ENCODE results near the gene SYT13. TPM values are rescaled to one million over a fixed set of nuclear protein-coding genes. Genes with fewer than 3 reads are reported as not detected.

Gene SYT13
- total RNA-seq, 1 experiment from 2014 or later, result 9.4 TPM

DNA sequence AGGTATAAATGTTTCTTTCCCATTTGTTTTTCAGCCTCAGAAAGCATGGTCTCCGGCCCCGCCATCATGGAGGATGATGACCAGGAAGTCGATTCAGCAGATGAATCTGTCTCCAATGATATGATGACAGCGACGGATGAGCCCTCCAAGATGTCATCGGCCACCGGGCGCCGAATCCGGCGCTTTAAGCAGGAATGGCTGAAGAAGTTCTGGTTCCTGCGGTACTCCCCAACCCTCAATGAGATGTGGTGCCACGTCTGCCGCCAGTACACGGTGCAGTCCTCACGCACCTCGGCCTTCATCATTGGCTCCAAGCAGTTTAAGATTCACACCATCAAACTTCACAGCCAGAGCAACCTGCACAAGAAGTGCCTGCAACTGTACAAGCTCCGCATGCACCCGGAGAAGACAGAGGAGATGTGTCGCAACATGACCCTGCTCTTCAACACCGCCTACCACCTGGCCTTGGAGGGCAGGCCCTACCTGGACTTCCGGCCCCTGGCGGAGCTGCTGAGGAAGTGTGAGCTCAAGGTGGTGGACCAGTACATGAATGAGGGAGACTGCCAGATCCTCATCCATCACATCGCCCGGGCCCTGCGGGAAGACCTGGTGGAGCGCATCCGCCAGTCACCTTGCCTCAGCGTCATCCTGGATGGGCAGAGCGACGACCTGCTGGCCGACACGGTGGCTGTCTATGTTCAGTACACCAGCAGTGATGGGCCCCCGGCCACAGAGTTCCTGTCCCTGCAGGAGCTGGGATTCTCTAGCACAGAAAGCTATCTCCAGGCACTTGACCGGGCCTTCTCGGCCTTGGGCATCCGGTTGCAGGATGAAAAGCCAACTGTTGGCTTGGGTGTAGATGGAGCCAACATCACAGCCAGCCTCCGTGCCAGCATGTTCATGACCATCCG, 59.9 kb downstream of the SYT13 start:
- peaks cover 2% of the 10 kb centered on the region for H3K36me3 ChIP-seq (ENCODE audit: control insufficient read depth, insufficient read depth, low read length)
- H3K36me3 Mint-ChIP-seq (ENCODE audit: insufficient read depth, unreplicated experiment), result peaks cover 7% of the 10 kb centered on the region
- no peaks in the 10 kb centered on the region for H3K27me3 Mint-ChIP-seq (ENCODE audit: insufficient read depth, unreplicated experiment)
- no peaks in the 10 kb centered on the region for H3K9me3 ChIP-seq
- H3K27ac Mint-ChIP-seq (ENCODE audit: unreplicated experiment), result no peak overlapping the region
- no peaks in the 10 kb centered on the region for H3K4me1 Mint-ChIP-seq (ENCODE audit: low read depth, unreplicated experiment)
- no peak overlapping the region for H3K4me3 Mint-ChIP-seq (ENCODE audit: unreplicated experiment)
- H3K9me3 Mint-ChIP-seq (ENCODE audit: unreplicated experiment), result no peaks in the 10 kb centered on the region
- no peak overlapping the region for H3K4me3 ChIP-seq (ENCODE audit: low read depth, low read length)
- H3K27me3 ChIP-seq (replicated peaks; ENCODE audit: control insufficient read depth, insufficient read depth, low read length), result no peaks in the 10 kb centered on the region
- DNase-seq, result no peak
- CTCF ChIA-PET, result interaction anchor here (0.5 kb wide), 1 partner anchor 152 kb away, joined by 4 read pairs; no protein-coding TSS in a partner anchor
- TF ChIP-seq, protein P1, sequence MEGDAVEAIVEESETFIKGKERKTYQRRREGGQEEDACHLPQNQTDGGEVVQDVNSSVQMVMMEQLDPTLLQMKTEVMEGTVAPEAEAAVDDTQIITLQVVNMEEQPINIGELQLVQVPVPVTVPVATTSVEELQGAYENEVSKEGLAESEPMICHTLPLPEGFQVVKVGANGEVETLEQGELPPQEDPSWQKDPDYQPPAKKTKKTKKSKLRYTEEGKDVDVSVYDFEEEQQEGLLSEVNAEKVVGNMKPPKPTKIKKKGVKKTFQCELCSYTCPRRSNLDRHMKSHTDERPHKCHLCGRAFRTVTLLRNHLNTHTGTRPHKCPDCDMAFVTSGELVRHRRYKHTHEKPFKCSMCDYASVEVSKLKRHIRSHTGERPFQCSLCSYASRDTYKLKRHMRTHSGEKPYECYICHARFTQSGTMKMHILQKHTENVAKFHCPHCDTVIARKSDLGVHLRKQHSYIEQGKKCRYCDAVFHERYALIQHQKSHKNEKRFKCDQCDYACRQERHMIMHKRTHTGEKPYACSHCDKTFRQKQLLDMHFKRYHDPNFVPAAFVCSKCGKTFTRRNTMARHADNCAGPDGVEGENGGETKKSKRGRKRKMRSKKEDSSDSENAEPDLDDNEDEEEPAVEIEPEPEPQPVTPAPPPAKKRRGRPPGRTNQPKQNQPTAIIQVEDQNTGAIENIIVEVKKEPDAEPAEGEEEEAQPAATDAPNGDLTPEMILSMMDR (IDR thresholded peaks at IDR 0.05; ENCODE audit: insufficient read depth in 1 of 2, low read depth in 1 of 2, low read length in 1 of 2, severe bottlenecking in 1 of 2, unreplicated experiment in 1 of 2), result no peak
- BruUV-seq (replicated peaks), result no TSS peak
- H3K4me1 ChIP-seq, result no peaks in the 10 kb centered on the region
- intact Hi-C loops (cut with micrococcal nuclease; ENCODE audit: unreplicated experiment), result no loop called here
- POLR2A ChIA-PET, result no interaction called here

- Mint-ChIP-seq H3K9me3 (ENCODE audit: unreplicated experiment) (no peaks in the 10 kb centered on the region), H3K27me3 (ENCODE audit: insufficient read depth, unreplicated experiment) (no peaks in the 10 kb centered on the region), H3K4me1 (ENCODE audit: low read depth, unreplicated experiment) (no peaks in the 10 kb centered on the region), H3K4me3 (ENCODE audit: unreplicated experiment) (no peak overlapping the region), H3K36me3 (ENCODE audit: insufficient read depth, unreplicated experiment) (peaks cover 7% of the 10 kb centered on the region), H3K27ac (ENCODE audit: unreplicated experiment) (no peak overlapping the region)
- ChIA-PET CTCF (no interaction called here), POLR2A (no interaction called here)
- H3K9me3 ChIP-seq, result no peaks in the 10 kb centered on the region
- no peaks in the 10 kb centered on the region for H3K4me1 ChIP-seq
- intact Hi-C loops (cut with micrococcal nuclease; ENCODE audit: unreplicated experiment), result no loop called here
- TF ChIP-seq, protein P1 (IDR thresholded peaks at IDR 0.05; ENCODE audit: insufficient read depth in 1 of 2, low read depth in 1 of 2, low read length in 1 of 2, severe bottlenecking in 1 of 2, unreplicated experiment in 1 of 2), result no peak
- H3K4me3 ChIP-seq (ENCODE audit: low read depth, low read length), result no peak overlapping the region
- H3K27me3 ChIP-seq (replicated peaks; ENCODE audit: control insufficient read depth, insufficient read depth, low read length), result no peaks in the 10 kb centered on the region
- peaks cover 2% of the 10 kb centered on the region for H3K36me3 ChIP-seq (ENCODE audit: control insufficient read depth, insufficient read depth, low read length)
- no TSS peak for BruUV-seq (replicated peaks)
- no peak for DNase-seq
These were observed 60.9 kb downstream of the SYT13 start for GRCh38 chr11:45225277-45225676.

GRCh38 chr11:45224766-45225165, 61.4 kb downstream of the SYT13 start:
- Mint-ChIP-seq H3K4me1 (ENCODE audit: low read depth, unreplicated experiment) (no peaks in the 10 kb centered on the region), H3K9me3 (ENCODE audit: unreplicated experiment) (no peaks in the 10 kb centered on the region), H3K27ac (ENCODE audit: unreplicated experiment) (no peak overlapping the region), H3K27me3 (ENCODE audit: insufficient read depth, unreplicated experiment) (no peaks in the 10 kb centered on the region), H3K4me3 (ENCODE audit: unreplicated experiment) (no peak overlapping the region), H3K36me3 (ENCODE audit: insufficient read depth, unreplicated experiment) (peaks cover 7% of the 10 kb centered on the region)
- TF ChIP-seq, protein P1 (IDR thresholded peaks at IDR 0.05; ENCODE audit: insufficient read depth in 1 of 2, low read depth in 1 of 2, low read length in 1 of 2, severe bottlenecking in 1 of 2, unreplicated experiment in 1 of 2), result no peak
- DNase-seq, result no peak
- no peaks in the 10 kb centered on the region for H3K27me3 ChIP-seq (replicated peaks; ENCODE audit: control insufficient read depth, insufficient read depth, low read length)
- intact Hi-C loops (cut with micrococcal nuclease; ENCODE audit: unreplicated experiment), result no loop called here
- H3K4me3 ChIP-seq (ENCODE audit: low read depth, low read length), result no peak overlapping the region
- no TSS peak for BruUV-seq (replicated peaks)
- H3K36me3 ChIP-seq (ENCODE audit: control insufficient read depth, insufficient read depth, low read length), result peaks cover 2% of the 10 kb centered on the region
- no peaks in the 10 kb centered on the region for H3K9me3 ChIP-seq
- CTCF ChIA-PET, result no interaction called here
- H3K4me1 ChIP-seq, result no peaks in the 10 kb centered on the region
- POLR2A ChIA-PET, result no interaction called here
